H9 (cell line): ENCODE results near the gene MMP24OS. TPM values are rescaled to one million over a fixed set of nuclear protein-coding genes. Genes with fewer than 3 reads are reported as not detected.

ENCODE experiments used
- DNase-seq: peaks from one replicate; pipeline ENCODE4 v3.0.0-alpha.2; 2017
- H2AFZ ChIP-seq: one replicate; pipeline ENCODE4 v1.6.1; 2013; ENCODE audit warnings: mild to moderate bottlenecking, low read length, control low read depth, moderate library complexity
- H2AK5ac ChIP-seq: 2 replicates; pipeline ENCODE4 v1.6.1; 2013; ENCODE audit warnings: low read length, control low read depth, mixed read lengths; ENCODE audit not compliant: insufficient read length
- H2BK120ac ChIP-seq: one replicate; pipeline ENCODE4 v1.6.1; 2013; ENCODE audit warnings: low read depth, mild to moderate bottlenecking, low read length, control low read depth, inconsistent platforms; ENCODE audit not compliant: poor library complexity, severe bottlenecking
- H2BK12ac ChIP-seq: 2 replicates; pipeline ENCODE4 v1.6.1; 2013; ENCODE audit warnings: low read length, control low read depth, mixed read lengths, low read depth; ENCODE audit not compliant: insufficient read length
- H2BK15ac ChIP-seq: 2 replicates; pipeline ENCODE4 v1.6.1; 2013; ENCODE audit warnings: low read depth, low read length, control low read depth
- H2BK20ac ChIP-seq: one replicate; pipeline ENCODE4 v1.6.1; 2013; ENCODE audit warnings: low read depth, mild to moderate bottlenecking, low read length, control low read depth, inconsistent platforms; ENCODE audit not compliant: poor library complexity, severe bottlenecking
- H2BK5ac ChIP-seq: 2 replicates; pipeline ENCODE4 v1.6.1; 2013; ENCODE audit warnings: low read length, control low read depth, mixed read lengths; ENCODE audit not compliant: insufficient read length
- H3K14ac ChIP-seq: 2 replicates; pipeline ENCODE4 v1.6.1; 2013; ENCODE audit warnings: low read length, control low read depth; ENCODE audit not compliant: insufficient read depth
- H3K18ac ChIP-seq: 2 replicates; pipeline ENCODE4 v1.6.1; 2013; ENCODE audit warnings: low read depth, mild to moderate bottlenecking, mixed read lengths, low read length, control low read depth; ENCODE audit not compliant: insufficient read length
- H3K23ac ChIP-seq: 2 replicates; pipeline ENCODE4 v1.6.1; 2013; ENCODE audit warnings: low read length, control low read depth, mixed read lengths, low read depth; ENCODE audit not compliant: insufficient read length
- H3K23me2 ChIP-seq: 2 replicates; pipeline ENCODE4 v1.6.1; 2013; ENCODE audit warnings: low read depth, mild to moderate bottlenecking, mixed read lengths, low read length, control low read depth; ENCODE audit not compliant: insufficient read length, poor library complexity, severe bottlenecking
- H3K27ac ChIP-seq: 2 replicates; pipeline ENCODE4 v1.5.1; 2013; ENCODE audit warnings: low read length, control low read depth, mixed read lengths, low read depth; ENCODE audit not compliant: insufficient read length
- H3K27me3 ChIP-seq: 2 replicates; pipeline ENCODE4 v1.6.1; 2013; ENCODE audit warnings: low read length, control low read depth, inconsistent platforms; ENCODE audit not compliant: insufficient read depth
- H3K4ac ChIP-seq: 2 replicates; pipeline ENCODE4 v1.6.1; 2013; ENCODE audit warnings: low read depth, mild to moderate bottlenecking, control low read depth, inconsistent platforms, low read length, moderate library complexity
- H3K4me1 ChIP-seq: 2 replicates; pipeline ENCODE4 v1.6.1; 2013; ENCODE audit warnings: low read length, control low read depth, inconsistent platforms; ENCODE audit not compliant: insufficient read depth
- H3K4me2 ChIP-seq: 2 replicates; pipeline ENCODE4 v1.6.1; 2013; ENCODE audit warnings: low read length, control low read depth, mixed read lengths; ENCODE audit not compliant: insufficient read length, insufficient read depth
- H3K56ac ChIP-seq: 2 replicates; pipeline ENCODE4 v1.6.1; 2013; ENCODE audit warnings: low read depth, mild to moderate bottlenecking, mixed read lengths, low read length, control low read depth; ENCODE audit not compliant: insufficient read length
- H3K79me1 ChIP-seq: 2 replicates; pipeline ENCODE4 v1.6.1; 2013; ENCODE audit warnings: low read depth, mild to moderate bottlenecking, moderate library complexity, low read length, control low read depth, inconsistent platforms; ENCODE audit not compliant: insufficient read depth, poor library complexity, severe bottlenecking
- H3K79me2 ChIP-seq: 2 replicates; pipeline ENCODE4 v1.6.1; 2013; ENCODE audit warnings: low read length, control low read depth, inconsistent platforms; ENCODE audit not compliant: insufficient read depth
- H3K9ac ChIP-seq: 2 replicates; pipeline ENCODE4 v1.6.1; 2013; ENCODE audit warnings: low read length, control low read depth, mixed read lengths; ENCODE audit not compliant: insufficient read length; ENCODE audit errors: extremely low read depth
- H3K9me3 ChIP-seq: one replicate; pipeline ENCODE4 v1.6.1; 2013; ENCODE audit warnings: low read depth, low read length, inconsistent platforms; ENCODE audit not compliant: control insufficient read depth
- H3T11ph ChIP-seq: one replicate; pipeline ENCODE4 v1.6.1; 2013; ENCODE audit warnings: mild to moderate bottlenecking, low read length, control low read depth, inconsistent platforms
- H4K20me1 ChIP-seq: one replicate; pipeline ENCODE4 v1.6.1; 2013; ENCODE audit not compliant: control insufficient read depth, insufficient read length, insufficient read depth
- H4K5ac ChIP-seq: 2 replicates; pipeline ENCODE4 v1.6.1; 2013; ENCODE audit warnings: low read depth, mild to moderate bottlenecking, mixed read lengths, low read length, control low read depth; ENCODE audit not compliant: insufficient read length
- H4K8ac ChIP-seq: replicated peaks from 2 replicates; pipeline ENCODE4 v1.6.1; 2013; ENCODE audit warnings: low read length, control low read depth, mixed read lengths, low read depth; ENCODE audit not compliant: insufficient read length
- H4K91ac ChIP-seq: 2 replicates; pipeline ENCODE4 v1.6.1; 2013; ENCODE audit warnings: low read depth, mild to moderate bottlenecking, moderate library complexity, mixed read lengths, low read length, control low read depth; ENCODE audit not compliant: insufficient read length
- H3K27ac Mint-ChIP-seq, 3 experiments: 2 replicates in 2 of 3; 3 replicates in 1 of 3; pipeline ENCODE4 v1.8.0; 2020 to 2021; ENCODE audit warnings: mixed read lengths in 3 of 3, mild to moderate bottlenecking in 1 of 3, moderate library complexity in 1 of 3
- H3K27me3 Mint-ChIP-seq: 2 replicates; pipeline ENCODE4 v1.8.0; 2021; ENCODE audit warnings: low read depth, mild to moderate bottlenecking, moderate library complexity, mixed read lengths
- H3K36me3 Mint-ChIP-seq, 3 experiments: 2 replicates in 2 of 3; 3 replicates in 1 of 3; pipeline ENCODE4 v1.8.0; 2020 to 2021; ENCODE audit warnings: low read depth in 3 of 3, mixed read lengths in 3 of 3; ENCODE audit not compliant: insufficient read depth in 1 of 3
- H3K4me1 Mint-ChIP-seq, 2 experiments: 2 replicates each; pipeline ENCODE4 v1.8.0; 2020; ENCODE audit warnings: mixed read lengths in 2 of 2
- H3K4me3 Mint-ChIP-seq, 2 experiments: 2 replicates in 1 of 2; 3 replicates in 1 of 2; pipeline ENCODE4 v1.8.0; 2020 to 2021; ENCODE audit warnings: mild to moderate bottlenecking in 2 of 2, mixed read lengths in 2 of 2, moderate library complexity in 1 of 2
- H3K9me3 Mint-ChIP-seq, 2 experiments: 2 replicates in 1 of 2; 3 replicates in 1 of 2; pipeline ENCODE4 v1.8.0; 2020; ENCODE audit warnings: mild to moderate bottlenecking in 2 of 2, mixed read lengths in 2 of 2, moderate library complexity in 1 of 2
- total RNA-seq: library from RNA; stranded (reverse); gene quantifications from 2 replicates; pipeline ENCODE4 v1.2.1, GENCODE V29; 2021
- TF ChIP-seq, protein P1 (sequence below): fragments of 200-600 bp; sonication (generic); conservative IDR thresholded peaks from 3 replicates; pipeline ENCODE4 v1.8.0; 2021; ENCODE audit warnings: antibody characterized with exemption, mild to moderate bottlenecking

MMP24OS gene
- total RNA-seq, 1 experiment from 2014 or later: 43.8 TPM

DNA sequence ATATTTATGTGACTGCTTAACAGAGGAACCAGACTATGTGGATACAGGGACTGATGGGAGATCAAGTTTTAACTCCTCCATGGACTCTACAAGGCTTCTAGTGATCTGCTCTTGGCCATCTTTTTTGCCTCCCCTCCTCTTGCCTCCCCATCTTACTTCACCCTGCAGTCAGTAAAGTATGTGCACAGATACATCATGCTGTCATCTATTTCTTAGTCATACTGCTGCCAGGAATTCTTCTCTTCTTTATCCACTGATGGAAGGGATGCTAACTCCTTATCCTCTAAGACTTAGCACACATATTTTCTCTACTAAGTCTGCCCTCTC lies 41.9 kb upstream of the MMP24OS start:
- Histone ChIP-seq H3K4ac (no peak overlapping the region), H3K27me3 (no peaks in the 10 kb centered on the region), H3K4me1 (peaks cover 7% of the 10 kb centered on the region; the same call in 1 of the 2 replicates), H2AFZ (no peak overlapping the region), H3K56ac (no peak overlapping the region), H3K79me2 (no peaks in the 10 kb centered on the region), H2BK5ac (no peak overlapping the region), H3K9ac (no peak overlapping the region), H2BK120ac (no peak overlapping the region), H3K14ac (no peak overlapping the region), H3T11ph (no peak overlapping the region), H2BK20ac (no peak overlapping the region), H3K18ac (no peak overlapping the region), H4K5ac (no peak overlapping the region), H2BK15ac (no peak overlapping the region), H3K27ac (no peak overlapping the region), H3K23ac (no peak overlapping the region), H4K8ac (no peak overlapping the region), H3K23me2 (no peaks in the 10 kb centered on the region), H4K20me1 (no peaks in the 10 kb centered on the region), H2BK12ac (no peak overlapping the region), H3K4me2 (no peak overlapping the region), H4K91ac (no peak overlapping the region), H2AK5ac (no peak overlapping the region), H3K9me3 (no peaks in the 10 kb centered on the region), H3K79me1 (no peaks in the 10 kb centered on the region)
- TF ChIP-seq, protein P1, sequence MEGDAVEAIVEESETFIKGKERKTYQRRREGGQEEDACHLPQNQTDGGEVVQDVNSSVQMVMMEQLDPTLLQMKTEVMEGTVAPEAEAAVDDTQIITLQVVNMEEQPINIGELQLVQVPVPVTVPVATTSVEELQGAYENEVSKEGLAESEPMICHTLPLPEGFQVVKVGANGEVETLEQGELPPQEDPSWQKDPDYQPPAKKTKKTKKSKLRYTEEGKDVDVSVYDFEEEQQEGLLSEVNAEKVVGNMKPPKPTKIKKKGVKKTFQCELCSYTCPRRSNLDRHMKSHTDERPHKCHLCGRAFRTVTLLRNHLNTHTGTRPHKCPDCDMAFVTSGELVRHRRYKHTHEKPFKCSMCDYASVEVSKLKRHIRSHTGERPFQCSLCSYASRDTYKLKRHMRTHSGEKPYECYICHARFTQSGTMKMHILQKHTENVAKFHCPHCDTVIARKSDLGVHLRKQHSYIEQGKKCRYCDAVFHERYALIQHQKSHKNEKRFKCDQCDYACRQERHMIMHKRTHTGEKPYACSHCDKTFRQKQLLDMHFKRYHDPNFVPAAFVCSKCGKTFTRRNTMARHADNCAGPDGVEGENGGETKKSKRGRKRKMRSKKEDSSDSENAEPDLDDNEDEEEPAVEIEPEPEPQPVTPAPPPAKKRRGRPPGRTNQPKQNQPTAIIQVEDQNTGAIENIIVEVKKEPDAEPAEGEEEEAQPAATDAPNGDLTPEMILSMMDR: no peak
- DNase-seq: no peak
- Mint-ChIP-seq H3K4me3 (no peak overlapping the region), H3K9me3 (no peaks in the 10 kb centered on the region), H3K4me1 (peaks cover 19 to 23% of the 10 kb centered on the region in 2 experiments), H3K36me3 (no peaks in the 10 kb centered on the region), H3K27me3 (no peaks in the 10 kb centered on the region), H3K27ac (peak overlapping the region in 1 of 3 experiments; percentile 56; a peak in 2 of 7 replicates)
